HG03097 (cell line): ENCODE measurements around the gene EFCAB11.

Experiments used
- ATAC-seq: cut with Tn5 transposase; IDR thresholded peaks from one replicate; pipeline ENCODE4 v1.9.1; 2021; ENCODE audit not compliant: unreplicated experiment, low FRiP score

The EFCAB11 gene

GRCh38 chr14:89828471-89829165 is 125.9 kb downstream of the EFCAB11 start:
- ATAC-seq, result no peak

GRCh38 chr14:89827265-89827664 is 127.3 kb downstream of the EFCAB11 start:
- ATAC-seq, result no peak

GRCh38 chr14:89826596-89826995 is 127.9 kb downstream of the EFCAB11 start:
- no peak for ATAC-seq

GRCh38 chr14:89823743-89824142 is 130.8 kb downstream of the EFCAB11 start:
- no peak for ATAC-seq

- ATAC-seq, result no peak
Measured at GRCh38 chr14:89814126-89814525, 140.4 kb downstream of the EFCAB11 start.

GRCh38 chr14:89813617-89814031 is 140.9 kb downstream of the EFCAB11 start:
- ATAC-seq, result no peak

- no peak for ATAC-seq
Measured at GRCh38 chr14:89811954-89812575, 142.5 kb downstream of the EFCAB11 start.

GRCh38 chr14:89810101-89810500 is 144.4 kb downstream of the EFCAB11 start:
- ATAC-seq, result no peak

- ATAC-seq, result no peak
Measured at GRCh38 chr14:89807892-89808291, 146.6 kb downstream of the EFCAB11 start.

GRCh38 chr14:89807151-89807550 is 147.4 kb downstream of the EFCAB11 start:
- no peak for ATAC-seq

GRCh38 chr14:89806451-89806850 is 148.1 kb downstream of the EFCAB11 start:
- no peak for ATAC-seq

- ATAC-seq, result no peak
Measured at GRCh38 chr14:89805501-89805900, 149.0 kb downstream of the EFCAB11 start.

- no peak for ATAC-seq
Measured at GRCh38 chr14:89803542-89803941, 151.0 kb downstream of the EFCAB11 start.

GRCh38 chr14:89801136-89801535 is 153.4 kb downstream of the EFCAB11 start:
- ATAC-seq, result no peak

- no peak for ATAC-seq
Measured at GRCh38 chr14:89798212-89798773, 156.2 kb downstream of the EFCAB11 start.

- ATAC-seq, result no peak
Measured at GRCh38 chr14:89797148-89797547, 157.4 kb downstream of the EFCAB11 start.

- no peak for ATAC-seq
Measured at GRCh38 chr14:89794096-89794495, 160.4 kb downstream of the EFCAB11 start.

GRCh38 chr14:89793367-89793716 is 161.2 kb downstream of the EFCAB11 start:
- ATAC-seq, result no peak

- ATAC-seq, result no peak
Measured at GRCh38 chr14:89792489-89793366, 161.8 kb downstream of the EFCAB11 start.

- ATAC-seq, result no peak
Measured at GRCh38 chr14:89787525-89787924, 167.0 kb downstream of the EFCAB11 start.

GRCh38 chr14:89781046-89781445 is 173.5 kb downstream of the EFCAB11 start:
- no peak for ATAC-seq
